GM19324 (cell line): ENCODE results near the gene DIP2B.
"Not testable (repeated sequence)": the region's sequence is repeated elsewhere in the genome, so short reads cannot be mapped to it uniquely, and the experiment has no call there.

ENCODE experiments used
- ATAC-seq: cut with Tn5 transposase; IDR thresholded peaks from one replicate; pipeline ENCODE4 v1.9.1; 2021; ENCODE audit warnings: mild to moderate bottlenecking, moderate library complexity; ENCODE audit not compliant: unreplicated experiment, low FRiP score

The DIP2B gene, protein sequence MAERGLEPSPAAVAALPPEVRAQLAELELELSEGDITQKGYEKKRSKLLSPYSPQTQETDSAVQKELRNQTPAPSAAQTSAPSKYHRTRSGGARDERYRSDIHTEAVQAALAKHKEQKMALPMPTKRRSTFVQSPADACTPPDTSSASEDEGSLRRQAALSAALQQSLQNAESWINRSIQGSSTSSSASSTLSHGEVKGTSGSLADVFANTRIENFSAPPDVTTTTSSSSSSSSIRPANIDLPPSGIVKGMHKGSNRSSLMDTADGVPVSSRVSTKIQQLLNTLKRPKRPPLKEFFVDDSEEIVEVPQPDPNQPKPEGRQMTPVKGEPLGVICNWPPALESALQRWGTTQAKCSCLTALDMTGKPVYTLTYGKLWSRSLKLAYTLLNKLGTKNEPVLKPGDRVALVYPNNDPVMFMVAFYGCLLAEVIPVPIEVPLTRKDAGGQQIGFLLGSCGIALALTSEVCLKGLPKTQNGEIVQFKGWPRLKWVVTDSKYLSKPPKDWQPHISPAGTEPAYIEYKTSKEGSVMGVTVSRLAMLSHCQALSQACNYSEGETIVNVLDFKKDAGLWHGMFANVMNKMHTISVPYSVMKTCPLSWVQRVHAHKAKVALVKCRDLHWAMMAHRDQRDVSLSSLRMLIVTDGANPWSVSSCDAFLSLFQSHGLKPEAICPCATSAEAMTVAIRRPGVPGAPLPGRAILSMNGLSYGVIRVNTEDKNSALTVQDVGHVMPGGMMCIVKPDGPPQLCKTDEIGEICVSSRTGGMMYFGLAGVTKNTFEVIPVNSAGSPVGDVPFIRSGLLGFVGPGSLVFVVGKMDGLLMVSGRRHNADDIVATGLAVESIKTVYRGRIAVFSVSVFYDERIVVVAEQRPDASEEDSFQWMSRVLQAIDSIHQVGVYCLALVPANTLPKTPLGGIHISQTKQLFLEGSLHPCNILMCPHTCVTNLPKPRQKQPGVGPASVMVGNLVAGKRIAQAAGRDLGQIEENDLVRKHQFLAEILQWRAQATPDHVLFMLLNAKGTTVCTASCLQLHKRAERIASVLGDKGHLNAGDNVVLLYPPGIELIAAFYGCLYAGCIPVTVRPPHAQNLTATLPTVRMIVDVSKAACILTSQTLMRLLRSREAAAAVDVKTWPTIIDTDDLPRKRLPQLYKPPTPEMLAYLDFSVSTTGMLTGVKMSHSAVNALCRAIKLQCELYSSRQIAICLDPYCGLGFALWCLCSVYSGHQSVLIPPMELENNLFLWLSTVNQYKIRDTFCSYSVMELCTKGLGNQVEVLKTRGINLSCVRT (N-terminal part only)

DNA sequence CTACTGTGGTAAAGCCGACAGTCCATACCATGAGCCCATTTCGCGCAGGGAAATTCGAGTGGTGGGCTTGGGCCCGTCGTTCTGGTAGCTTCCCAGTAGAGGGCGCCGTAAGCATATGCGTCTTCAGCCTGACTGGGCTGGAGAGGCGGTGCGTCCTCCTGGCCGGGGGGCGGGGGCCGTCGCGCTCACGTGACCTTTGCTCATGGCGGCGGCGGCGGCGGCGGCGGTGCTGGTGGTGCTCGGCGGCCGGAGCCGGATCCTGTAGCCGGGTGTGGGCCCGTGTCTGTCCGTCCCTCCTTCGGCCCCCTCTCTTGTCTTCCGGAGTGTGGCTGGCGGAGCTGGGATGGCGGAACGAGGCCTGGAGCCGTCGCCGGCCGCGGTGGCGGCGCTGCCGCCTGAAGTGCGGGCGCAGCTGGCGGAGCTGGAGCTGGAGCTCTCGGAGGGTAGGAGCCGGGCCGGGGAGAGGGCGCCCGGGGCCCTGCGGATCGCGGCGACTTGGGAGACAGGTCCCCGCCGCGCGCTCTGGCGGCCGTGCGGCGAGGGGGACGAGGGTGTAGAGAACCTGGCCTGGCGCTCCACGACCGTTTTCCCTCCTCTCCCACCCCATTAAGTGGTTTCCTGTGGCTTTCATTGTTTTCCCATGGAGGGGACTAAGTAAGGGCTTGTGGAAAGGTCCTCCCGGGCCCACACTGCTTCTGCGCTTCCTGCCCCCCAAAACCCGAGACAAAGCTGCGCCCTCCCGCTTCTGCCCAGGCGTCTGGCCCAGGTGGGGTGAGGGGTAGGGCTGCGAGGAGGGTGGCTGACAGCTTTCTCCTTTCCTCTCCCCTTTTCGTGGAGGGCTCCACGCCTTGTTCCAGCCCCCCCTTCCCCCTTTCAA, at the start of gene DIP2B:
Gene DIP2B, plus strand, starts transcription at position 188 of the 877 bp plus-strand sequence. Its CDS starts 156 bp downstream, at position 344.
- ATAC-seq, result peak; percentile 88

DNA sequence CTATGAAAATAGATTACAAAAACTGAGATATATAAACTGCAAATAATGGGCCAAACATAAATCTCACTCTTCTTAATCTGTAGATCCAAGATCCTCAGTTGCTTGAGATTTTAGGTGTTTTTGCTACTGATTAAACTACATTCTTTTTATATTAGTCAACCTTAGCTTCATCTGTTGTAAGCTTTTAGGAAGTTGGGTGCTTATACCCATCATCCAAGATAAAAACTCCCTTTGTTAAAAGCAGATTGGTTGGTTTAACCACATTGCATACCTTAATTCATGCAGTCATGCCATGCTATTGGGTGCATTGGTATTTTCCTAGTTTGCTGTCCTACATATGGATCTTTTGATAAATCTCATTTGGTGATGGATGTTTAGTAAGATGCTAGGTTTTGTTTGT, 46.2 kb upstream of the DIP2B start:
- no peak for ATAC-seq

DNA sequence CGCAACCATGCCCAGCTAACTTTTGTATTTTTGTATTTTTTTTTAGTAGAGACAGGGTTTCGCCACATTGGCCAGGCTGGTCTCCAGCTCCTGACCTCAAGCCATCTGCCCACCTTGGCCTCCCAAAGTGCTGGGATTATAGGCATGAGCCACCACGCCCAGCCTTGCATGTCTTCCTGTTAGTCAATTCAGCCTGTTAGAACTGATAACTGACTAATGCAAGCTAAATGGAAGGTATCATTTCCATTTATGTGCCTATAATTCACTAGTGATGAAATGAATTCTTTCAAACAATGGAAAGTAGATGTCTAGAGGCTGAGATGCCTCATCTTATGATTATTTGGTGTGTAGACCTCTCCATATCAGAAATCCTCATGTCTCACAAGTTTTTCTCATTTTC, 37.3 kb upstream of the DIP2B start:
- ATAC-seq, result no peak

DNA sequence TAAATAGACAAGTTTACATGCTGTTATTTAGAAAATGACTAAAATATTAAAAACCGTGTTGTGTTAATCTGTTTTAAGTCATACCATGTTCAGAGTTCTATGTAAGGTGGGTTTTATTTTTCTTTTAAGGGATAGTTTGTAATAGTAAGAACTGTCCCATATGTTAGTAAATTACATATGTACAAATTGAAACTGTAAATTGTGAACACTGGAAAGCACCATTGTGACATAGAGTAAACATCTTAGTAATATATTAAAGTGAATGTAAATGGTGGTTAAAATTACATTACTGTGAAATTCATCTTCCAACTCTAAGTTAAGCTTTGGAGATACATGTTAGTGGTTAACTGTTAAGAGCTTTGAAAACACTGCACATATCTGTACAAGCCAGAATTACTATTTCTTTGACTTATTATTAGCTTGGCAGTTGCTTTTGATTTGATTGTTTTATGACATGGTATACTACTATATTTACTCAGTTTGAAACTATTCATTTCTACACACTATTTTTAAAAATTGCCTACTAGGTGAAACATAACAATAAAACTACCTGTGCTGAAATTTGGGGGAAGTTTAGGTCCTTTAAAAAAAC, 27.4 kb upstream of the DIP2B start:
- ATAC-seq, result no peak

DNA sequence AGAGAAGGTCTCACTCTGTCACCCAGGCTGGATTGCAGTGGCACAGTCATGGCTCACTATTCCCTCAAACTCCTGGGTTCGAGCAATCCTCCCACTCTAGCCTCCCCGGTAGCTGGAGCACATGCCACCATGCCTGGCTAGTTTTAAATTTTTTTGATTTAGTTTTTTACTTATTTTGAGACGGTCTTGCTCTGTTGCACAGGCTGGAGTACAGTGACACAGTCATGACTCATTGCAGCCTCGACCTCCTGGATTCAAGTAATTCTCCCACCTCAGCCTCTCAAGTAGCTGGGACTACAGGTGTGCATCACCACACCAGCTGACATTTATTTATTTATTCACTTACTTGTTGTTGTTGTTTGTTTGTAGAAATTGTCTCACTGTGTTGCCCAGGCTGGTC, 22.2 kb upstream of the DIP2B start:
- no peak for ATAC-seq

DNA sequence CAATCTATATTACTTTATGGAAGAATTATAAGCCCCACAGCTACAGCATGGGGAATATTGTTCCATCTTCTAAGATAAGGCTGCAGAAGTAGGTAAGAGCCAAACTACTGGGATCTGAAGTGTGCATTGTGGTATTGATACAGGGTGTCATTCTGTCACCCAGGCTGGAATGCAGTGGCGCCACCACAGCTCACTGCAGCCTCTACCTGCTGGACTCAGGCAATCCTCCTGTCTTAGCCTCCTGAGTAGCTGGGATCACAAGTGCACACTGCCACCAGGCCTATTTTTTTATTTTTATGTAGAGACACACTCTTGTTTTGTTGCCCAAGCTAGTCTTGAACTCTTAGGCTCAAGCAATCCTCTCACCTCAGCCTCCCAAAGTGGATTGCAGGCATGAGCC, 21.3 kb upstream of the DIP2B start:
- ATAC-seq, result no peak

DNA sequence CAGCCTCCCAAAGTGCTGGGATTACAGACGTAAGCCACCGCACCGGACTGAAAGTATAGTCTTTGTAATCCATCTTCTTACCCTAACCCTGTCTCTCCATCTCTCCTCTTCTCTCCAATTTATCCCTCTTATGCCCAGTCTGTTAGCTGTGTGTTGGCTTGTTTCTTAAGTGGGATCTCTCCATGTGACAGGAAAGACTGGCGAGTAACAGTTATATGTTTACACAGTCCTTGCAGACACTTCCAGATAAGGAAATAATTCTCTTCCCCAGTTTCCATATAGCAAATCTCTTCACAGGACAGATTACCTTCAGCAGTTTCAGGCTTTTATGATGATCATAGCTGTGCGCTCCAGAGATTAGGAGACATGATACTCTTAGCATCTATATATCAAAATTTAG, 16.0 kb upstream of the DIP2B start:
- no peak for ATAC-seq

DNA sequence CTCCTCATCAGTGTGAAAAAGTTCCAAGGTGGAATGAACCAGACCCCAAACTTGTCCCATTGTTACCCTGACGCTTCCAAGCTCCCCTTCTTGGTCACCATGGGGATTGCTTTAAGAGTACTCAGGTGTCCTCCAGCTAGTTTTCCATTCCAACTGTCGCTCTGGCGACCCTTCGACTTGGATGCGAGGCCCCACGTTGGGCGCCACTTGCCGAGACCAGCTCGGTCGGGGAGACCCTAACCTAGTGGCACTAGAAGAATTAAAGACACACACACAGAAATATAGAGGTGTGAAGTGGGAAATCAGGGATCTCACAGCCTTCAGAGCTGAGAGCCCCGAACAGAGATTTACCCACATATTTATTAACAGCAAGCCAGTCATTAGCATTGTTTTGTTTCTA, 6.7 kb upstream of the DIP2B start:
- not testable (repeated sequence) for ATAC-seq

DNA sequence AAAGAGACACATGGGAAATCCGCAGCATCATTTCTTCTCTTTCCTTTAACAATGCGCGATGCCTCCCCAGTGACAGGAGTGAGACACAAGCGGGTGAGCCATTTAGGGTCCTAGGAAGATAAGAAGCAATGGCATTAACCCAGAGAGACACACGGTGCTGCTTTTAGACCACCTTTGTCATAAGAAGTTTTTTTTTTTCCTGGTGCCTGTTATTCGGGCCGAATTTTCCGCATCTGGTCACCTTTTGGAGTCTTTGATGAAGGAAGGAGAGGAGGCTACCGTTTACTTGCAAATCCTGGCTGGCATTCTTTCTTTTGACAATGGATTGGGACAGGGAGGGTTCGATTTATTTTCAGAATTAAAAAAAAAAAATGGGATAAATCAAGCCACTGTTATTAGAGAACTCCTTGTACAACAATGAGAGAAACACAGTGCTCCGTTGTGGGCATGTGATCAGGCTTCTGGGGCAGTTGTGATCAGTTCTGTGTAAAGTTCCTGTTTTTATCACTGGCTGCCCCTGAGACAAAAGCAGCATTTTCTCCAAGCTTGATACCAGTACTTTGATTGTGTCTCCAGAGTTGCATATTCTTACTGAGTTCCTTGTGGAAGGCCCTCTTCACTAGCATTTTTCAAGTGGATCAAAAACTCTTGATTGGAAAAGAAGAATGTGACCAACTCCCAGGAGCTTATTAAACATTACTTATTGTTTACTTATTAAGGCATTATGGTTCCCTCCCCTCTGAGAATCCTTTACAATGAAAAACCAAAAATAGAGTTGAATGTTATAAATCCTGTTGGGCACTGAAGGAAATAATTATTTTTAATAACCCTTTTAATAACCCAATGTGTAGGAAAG, 1.1 kb downstream of the DIP2B start:
- ATAC-seq, result no peak

DNA sequence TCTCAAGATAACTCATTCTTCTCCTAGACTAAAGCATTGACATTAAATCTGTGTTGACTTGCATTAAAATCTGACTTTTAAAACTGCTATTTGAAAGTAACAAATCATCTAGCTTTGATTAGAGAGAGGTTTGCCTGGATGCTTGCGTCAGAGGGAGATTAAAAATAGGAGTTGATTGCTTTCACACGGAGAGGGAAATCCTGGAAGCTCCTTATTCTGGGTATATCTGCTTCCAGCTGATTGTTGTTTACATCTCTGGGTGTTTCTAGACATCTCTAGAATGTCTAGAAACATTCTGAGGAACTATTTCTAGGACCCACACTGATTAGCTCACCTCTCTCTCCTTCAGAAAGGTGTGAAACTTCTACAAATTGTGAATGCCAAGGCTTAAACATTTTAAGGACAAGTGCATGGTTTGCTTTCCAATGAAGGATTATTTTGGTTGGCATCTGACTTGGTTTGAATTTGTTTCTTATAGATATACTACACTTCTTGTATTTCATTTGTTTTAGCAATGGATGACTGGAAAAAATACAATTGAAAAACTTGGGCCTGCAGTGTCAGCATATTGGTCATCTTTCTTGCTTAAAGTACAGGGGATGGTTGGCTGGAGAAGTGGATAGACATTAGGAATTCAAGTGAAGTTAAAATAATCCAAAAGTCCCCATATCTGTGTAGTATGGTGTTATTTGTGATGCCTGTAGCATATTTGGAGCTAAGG, 2.1 kb downstream of the DIP2B start:
- no peak for ATAC-seq

DNA sequence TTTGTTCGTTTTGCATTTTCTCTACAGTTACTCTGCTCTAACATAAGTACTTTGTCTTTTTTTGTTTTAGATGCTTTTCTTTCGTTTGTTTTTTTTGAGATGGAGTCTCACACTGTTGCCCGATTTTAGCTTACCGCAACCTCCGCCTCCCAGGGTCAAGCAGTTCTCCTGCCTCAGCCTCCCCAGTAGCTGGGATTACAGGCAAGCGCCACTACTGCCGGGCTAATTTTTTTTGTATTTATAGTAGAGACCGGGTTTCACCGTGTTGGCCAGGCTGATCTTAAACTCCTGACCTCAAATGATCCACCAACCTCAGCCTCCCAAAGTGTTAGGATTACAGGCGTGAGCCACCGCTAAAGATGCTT, 2.7 kb downstream of the DIP2B start:
- no peak for ATAC-seq

DNA sequence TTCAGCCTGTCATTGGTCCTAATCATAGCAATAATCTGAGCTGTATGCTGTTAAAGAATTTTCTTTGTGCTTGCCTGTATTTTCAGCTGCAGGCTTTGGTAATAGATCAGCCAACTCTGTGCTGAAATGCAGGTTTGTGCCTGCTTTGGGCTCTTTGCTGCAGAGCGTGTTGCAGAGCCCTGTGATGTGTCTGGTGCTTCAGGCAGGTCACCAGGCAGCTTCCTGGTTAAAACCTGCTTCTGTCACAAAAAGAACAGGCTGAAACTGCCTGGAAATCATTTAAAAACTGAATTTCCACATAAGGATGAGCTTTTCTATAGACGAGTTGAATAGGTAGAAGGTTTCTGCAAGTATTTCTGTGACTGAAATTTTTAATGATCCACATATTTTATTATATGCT, 3.1 kb downstream of the DIP2B start:
- ATAC-seq, result no peak

DNA sequence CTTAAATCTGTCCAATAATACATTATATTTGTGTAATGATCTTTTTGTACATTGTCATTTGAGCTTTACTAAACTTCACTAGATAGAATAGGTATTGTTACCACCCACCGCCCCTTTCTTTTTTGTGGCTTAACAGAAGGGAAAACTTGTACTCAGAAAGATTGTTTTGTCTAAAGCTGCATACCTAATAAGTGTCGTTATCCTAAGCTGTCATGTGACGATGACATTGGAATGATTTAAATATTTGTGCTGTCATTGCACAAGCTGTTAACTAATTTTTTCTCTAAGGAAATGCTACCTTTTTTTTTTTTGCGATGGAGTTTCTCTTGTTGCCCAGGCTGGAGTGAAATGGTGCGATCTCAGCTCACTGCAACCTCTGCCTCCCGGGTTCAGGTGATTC, 3.6 kb downstream of the DIP2B start:
- ATAC-seq, result no peak

DNA sequence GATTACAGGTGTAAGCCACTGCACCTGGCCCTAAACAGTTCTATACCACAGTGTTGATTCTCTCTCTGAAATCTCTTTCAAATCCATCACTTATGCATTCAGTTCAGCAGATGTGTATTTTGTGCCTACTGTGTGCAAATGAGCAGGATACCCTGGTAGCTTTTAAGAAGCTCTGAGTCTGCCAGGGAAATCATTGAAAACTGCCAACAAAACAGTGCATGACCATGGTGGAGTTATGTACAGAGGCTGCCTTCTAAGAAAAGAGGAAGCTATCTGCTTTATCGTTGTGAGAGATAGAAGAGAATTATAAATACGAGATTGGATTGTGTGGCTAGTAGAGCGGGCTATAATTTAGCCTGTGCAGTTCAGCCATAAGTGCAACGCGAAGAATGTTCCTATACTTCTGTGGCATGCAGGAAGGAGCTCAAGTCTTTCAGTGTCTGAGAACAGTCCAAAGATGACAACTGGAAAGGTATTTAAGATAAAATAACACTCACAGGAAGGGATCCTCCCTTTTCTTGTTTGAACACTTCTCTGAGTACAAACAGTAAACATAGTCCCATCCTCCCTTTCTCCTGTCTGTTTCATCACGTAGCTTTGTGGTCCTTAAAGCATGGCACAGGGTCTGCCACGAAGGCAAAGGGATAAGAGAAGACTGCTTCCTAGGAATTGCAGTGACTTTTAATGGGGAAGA, 4.3 kb downstream of the DIP2B start:
- no peak for ATAC-seq

DNA sequence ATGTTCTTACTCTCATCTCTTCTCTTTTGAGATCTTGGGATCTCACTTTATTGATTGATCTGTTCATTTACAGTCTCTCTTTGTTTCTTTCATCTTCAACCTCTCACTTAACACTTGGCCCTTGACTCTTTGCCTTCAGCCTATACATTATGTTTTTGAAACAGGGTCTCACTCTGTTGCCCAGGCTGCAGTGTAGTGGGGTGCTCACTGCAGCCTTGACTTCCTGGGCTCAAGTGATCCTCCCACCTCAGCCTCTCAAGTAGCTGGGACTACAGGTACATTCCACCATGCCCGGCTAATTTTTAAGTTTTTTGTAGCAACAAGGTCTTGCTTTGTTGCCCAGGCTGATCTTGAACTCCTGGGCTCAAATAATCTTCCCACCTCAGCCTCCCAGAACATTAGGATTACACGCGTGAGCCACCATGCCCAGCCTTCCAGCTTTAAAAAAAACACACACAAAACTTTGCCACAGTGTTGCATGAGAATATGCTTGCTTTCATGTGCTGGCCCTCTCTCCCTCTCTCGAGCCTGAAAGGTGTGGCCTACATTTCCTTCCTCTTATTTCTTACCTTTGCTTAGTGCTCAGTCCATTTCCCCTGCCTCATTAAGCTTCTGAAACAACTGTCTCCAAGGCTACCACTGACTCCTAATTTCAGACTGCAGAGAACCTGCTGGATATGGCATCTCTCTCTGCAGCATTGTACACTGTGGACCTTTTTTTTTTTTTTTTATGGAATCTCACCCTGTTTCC, 9.9 kb downstream of the DIP2B start:
- ATAC-seq, result peak; percentile 50

DNA sequence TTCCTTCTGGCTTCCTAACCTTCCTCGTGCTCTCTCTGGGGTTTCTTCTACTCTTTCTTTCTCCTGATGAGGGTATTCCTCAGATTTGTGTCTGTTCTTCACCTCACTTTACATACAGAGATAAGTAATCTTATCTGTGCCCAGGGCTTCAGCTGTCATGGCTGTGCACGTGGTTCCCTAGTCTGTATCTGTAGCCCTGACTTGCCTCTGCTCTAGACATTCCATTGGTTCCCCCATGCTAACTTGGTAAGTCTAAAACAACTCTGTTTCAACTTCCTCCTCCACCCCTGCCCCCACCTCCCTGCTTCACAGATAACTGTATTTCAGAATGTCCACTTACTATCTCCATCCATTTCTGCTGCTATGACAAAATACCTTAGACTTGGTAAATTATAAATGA, 10.8 kb downstream of the DIP2B start:
- no peak for ATAC-seq
